NCI-H2171 (cell line): ENCODE measurements around the gene HIBADH.

Experiments
- DNase-seq: peaks from one replicate; lab custom pipeline; 2025; lab: John Stamatoyannopoulos, UW

HIBADH gene

DNA sequence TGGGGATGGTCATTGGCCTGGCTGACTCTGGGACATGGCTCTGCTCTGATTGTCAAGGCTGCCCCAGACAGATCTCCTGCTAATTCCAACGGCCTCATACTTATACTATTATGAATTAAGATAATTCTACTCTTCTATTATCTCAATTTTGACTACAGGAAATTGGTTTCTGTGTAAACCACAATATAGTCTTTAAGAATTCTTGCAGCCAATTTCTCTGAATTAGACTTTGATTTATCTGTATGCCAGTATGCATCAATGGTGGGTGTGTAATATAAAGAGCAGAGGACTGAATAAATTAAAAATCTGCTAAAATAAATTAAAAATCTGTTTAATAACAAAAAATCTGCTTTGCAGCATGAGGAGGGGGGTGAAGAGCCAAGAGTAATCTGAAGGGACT, 27.0 kb downstream of the HIBADH start:
- no peak for DNase-seq

DNA sequence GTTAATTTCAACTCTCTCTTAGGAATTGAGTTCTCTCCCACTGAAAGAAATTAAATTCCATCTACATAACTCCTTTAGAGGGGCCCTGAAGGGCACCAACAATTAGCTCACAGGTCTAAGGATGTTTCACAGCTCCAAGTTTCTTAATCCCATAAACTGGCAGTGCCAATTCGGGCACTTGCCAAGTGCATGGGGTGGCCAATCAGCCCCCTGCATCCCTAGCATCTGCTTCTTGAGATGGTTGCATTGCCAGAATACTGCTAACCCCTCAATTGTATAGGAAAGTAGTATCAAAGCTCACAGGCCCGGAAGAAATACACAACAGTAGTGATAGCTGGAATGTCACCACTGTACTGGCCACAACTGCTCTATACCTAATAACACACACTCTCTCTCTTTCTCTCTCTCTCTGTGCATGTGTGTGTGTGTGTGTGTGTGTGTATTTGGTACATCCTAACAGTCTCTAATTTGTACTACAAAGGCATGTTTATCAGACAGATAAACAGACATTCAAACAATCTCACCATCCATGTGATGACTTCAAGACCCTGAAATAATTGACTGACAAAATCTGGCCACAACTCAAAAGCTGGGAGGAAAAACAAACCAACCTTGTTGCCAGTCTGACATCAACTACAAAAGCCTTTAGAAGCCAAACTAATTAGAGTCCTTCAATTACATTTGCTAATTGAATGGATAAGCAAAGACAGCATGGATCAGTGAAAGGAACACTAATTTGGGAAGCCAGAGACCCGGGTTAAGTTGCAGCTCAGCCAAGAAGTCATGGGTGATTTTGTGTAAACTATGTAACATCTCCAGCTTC, 27.8 kb downstream of the HIBADH start:
- no peak for DNase-seq

DNA sequence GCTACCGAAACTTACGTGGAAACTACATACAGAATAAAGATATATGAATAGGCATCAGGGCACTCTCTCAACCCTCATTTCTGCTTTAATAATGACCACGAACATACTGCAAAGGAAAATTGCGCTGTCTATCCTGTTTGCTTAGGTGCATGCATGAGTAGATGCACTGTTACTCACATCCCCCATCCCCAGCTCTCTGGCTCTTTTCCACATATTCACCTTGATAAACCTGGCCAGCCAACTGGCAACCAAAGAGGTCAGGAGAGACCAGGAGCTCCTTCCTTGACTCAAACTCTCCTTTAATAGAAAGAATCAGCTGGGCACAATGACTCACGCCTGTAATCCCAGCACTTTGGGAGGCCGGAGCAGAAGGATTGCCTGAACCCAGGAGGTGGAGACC, 29.6 kb downstream of the HIBADH start:
- no peak for DNase-seq

DNA sequence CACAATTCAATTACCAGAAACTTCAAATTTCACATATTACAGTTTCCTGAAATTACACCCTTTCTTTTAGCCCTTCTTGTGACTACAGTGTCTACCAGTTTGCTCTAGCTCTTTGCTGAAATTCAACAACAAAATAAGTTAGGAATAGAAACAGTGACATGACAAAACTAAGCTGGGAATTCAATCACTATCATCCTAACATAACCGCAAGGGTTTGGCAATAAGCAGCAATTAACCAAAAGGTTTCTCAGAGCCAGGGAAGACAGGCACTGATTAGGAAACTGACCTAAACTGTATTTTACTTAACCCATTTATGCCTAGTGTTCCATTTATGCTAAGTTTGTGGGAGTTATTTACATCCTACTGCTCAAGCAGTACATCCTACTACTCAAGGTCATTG, 31.3 kb downstream of the HIBADH start:
- DNase-seq, result no peak

DNA sequence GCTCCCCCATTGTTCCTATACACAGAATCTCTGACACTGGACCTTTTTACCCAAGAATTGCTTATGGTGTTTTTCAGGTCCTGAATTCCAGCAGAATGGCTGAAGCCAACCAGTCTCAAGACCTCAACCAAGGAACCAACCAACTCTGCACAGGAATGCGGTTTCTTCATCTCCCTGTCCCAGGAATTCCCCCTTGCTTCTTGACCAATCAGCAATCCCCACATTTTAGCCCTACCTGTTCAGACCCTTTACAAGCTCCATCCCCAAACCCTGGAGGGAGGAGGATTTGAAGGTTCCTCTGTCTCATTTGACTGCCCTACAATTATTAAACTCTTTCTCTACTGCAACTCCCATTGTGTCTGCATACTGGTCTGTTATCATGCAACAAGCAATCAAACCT, 35.5 kb downstream of the HIBADH start:
- no peak for DNase-seq

DNA sequence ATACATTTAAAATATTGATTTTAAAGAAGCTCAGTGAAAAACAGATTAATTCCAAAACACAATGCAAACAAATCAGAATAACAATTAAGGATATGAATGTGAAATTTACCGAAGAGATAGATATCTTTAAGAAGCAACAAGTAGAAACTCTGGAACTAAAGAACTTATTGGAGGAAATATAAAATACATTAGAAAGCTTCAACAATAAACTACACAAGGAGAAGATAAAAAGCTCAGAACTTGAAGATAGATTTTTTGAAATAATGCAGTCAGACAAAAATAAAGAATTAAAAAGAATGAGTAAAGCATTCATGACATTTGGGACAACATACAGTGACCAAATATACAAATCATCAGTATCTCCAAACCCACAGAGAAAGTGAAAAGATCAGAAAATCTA, 43.2 kb downstream of the HIBADH start:
- no peak for DNase-seq

DNA sequence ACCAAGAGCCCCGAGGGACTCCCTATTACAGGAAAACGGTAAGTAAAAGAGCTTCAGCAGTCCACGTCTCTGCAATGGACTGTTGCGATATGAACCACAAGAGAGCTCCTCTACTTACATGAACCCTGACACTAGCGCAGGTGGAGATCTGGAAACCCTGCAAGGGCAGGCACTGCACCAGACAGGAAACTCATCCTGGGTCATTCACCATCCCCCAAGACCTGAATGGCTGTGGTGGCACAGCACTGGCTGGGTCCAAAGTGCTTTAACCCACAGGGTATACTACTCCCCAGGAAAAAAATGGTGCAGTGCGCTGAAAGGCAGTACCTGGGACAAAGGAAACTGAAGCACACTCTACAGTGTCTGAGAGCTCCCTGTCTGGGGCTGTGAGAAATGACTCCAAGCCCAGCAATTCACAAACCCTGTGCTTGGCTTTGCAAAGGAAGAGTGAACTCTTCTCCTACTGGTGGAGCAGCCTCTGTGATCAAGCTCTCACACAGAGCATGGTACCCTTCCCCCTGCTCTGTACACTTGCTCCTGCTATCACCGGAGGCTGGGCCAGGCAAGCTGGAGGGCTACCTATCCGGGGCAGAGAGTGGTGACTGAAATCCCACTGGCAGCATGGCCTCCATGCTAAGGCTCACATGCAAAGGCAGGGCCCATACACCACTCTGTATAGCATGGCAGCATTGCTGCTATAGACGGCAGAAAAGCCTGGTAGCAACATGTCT, 44.9 kb downstream of the HIBADH start:
- DNase-seq, result no peak

DNA sequence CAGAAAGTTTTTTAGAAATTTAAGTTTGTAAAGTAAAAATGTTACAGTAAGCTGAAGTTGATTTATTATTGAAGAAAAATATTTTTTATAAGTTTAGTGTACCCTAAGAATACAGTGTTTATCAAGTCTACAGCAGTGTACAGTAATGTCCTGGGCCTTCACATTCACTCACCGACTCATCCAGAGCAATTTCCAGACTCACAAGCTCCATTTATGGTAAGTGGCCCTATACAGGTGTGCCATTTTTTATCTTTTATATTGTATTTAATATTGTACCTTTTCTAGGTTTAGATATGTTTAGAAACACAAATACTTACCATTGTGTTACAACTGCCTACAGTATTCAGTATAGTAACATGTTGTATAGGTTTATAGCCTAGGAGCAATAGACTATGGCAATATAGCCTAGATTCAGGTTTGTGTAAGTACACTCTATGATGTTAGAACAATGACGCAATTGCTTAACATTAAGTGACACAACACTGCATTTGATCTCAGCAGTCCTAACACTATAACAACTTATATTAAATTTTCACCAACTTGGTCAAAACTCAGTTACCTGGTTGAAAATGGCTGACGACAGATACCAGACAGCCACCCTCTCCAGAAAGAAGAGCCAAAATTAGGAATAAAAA, 45.7 kb downstream of the HIBADH start:
- DNase-seq, result no peak

DNA sequence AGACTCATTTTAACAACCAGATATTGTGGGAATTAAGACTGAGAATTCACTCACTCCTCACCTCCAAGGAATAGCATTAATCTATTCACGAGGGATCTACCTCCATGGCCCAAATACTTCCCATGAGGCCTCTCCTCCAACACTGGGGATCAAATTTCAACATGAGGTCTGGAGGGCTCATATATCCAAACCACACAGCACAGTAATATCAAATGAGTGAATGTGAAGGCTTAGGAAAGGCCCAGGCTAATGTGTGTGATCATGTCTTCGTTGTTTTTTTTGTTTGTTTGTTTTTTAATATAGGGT, 46.5 kb downstream of the HIBADH start:
- DNase-seq, result peak; percentile 7

DNA sequence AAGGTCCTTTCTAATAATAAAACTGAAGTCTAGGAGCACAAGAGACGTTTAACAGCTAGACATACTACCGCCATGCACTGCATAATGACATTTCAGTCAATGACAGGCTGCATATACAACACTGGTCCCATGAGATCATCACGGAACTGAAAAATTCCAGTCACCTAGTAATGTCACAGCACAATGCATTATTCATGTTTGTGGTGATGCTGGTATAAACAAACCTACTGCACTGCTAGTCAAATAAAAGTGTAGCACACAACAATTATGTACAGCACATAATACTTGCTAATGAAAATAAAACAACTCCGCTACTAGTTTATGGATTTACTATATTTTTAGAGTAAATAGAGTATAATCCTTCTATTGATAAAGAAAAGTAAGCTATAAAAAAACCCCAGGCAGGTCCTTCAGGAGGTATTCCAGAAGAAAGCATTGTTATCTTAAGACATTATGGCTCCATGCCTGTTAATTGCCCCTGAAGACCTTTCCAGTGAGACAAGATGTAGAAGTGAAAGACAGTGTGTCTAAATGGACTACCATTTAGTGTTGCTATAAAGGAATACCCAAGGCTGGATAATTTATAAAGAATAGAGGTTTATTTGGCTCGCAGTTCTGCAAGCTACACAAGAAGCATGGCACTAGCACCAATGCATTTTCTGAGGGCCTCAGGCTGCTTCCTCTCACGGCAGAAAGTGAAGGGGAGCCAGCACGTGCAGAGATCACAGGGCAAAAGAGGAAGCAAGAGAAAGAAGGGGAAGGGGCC, 47.1 kb downstream of the HIBADH start:
- no peak for DNase-seq

DNA sequence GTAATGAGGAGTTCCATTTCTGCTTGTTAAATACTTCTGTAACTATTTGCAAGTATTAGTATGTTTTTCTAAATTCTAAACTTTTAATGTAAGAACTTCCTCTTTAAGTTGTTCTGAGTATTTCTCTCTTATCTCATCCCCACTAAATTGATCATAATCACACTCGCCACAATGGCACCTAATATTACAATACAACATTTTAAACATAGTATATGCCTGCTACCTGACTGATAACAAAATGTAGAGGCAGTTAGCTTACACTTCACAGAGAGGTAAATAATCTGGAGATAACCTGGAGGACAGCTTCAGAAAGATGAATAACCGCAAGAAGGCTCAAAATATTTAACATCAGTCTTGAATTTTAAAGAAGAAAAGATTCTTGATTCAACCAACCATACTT, 48.6 kb downstream of the HIBADH start:
- DNase-seq, result no peak

DNA sequence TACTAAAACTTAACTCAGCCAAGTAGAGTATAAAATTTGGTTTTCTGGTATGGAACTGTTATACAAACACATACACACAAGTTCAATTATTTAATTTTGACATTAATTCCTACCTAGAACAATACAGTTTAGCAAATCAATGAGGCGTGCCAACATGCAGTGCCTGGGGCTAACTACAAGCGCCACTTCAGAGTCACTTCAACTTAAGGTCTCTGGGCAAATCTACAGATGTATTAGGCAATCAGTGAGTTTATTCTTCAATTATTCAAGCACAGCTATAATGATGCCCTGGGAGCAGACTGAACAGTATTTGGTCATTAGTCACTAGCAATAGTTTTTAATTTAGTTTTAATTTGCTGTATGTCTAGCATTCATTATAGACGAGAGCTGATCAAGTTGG, 51.6 kb downstream of the HIBADH start:
- DNase-seq, result no peak

DNA sequence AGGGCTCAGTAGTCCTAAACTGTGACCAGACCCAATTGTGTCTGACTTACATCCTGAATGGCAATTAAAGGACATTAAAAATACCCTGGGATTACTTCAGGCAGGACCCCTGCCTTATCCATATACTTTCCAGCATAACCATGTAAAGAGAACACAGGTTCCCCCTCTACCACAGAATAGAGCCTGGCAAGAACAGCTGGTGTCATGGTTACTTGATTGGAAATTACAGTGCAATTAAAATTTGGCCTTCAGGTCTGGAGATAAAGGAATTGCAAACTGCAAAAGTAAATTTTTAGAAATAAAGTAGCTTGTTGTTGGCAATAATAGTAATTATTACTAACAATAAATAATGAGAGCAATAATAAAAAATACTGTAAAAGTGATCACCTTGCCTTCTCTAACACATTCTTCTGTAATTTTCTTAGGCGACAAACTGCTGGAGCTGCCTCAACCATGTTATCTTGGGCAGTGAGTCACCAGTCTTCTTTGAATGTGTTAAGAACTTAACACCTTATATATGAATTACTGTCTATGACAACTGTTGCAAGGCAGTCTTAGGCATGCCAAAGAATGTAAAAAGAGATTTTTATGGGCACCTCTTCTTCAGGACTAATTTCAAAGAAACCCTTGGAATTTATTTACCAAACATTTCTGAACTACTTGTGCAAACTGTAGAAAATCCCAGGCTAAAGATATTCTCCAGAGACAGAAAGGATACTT, 53.7 kb downstream of the HIBADH start:
- no peak for DNase-seq

DNA sequence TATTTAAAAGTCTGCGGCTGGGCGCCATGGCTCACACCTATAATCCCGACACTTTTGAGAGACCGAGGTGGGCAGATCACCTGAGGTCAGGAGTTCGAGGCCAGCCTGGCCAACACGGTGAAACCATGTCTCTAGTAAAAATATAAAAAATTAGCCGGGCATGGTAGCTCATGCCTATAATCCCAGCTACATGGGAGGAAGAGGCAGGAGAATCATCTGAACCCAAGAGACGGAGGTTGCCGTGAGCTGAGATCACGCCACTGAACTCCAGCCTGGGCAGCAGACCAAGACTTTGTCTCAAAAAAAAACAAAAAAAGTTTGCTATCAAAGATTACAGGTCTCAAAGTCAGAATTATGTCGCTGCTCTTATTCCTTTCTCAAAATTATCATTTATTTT, 55.5 kb downstream of the HIBADH start:
- DNase-seq, result no peak

DNA sequence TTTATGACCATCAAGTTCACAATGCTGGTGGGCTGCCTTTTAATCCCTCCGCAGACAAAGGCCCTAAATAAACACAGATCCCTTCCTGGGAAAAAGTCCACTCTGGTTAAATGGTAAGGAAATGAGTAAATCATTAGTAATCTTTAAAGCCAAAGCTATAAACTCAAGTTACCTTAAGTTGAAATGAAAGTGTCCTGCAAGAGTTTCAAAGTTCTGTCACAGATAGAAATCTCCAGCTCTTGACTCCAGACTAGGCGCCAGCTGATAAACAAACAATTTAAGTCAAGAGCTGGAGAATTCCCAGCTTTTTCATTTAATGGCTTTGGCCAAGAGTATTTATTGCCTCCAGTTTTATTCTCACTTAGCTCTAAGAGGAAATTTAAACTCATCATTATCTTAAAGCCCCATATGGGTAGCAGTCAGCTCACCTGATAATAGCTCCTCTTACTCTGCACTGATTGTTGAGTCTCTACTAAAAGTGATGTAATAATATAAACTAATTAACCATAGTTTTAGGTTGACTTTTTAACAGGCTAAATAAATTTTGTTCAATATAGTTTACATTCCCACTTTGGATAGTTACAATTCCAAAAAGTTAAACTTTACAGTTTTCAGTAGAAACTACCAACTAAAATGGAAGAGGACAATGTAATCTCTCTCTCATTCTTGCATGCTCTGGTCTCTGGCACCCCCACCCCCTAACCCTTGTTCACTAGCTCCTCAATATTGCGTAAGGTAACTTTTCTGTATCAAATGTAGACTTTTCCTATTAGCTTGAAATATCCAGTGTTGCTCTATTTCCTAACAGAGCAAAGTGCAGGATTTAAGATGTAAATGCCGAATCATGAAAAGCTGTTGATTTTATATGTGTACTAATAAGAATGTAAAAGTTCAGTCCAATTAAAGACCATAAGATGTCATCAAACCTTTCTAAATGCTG, 56.1 kb downstream of the HIBADH start:
- DNase-seq, result no peak

DNA sequence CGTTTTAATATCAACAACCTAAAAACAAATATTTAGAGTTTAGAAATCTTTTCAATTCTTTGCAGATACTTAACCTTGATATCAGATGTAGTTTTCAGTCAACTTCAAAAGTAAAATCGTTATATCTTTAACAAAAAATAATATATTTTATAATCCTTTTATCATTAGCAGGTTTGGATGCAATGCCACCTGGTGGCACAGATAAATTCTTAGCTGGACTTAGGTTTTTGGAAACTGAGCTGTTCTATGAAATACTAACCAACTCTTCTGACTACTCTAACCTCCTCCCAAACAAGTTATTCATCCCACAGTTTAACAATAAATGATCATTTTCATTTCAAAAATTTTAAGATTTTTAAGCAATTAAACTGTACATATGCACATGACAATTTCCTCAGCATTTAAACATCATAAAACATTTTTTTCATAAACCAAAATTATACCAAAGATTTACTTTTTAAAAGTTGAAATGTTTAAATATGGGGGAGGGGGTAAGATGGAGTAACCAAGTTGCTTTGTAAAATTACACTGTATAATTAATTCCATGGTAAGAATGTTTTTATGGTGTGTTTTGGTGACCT, 56.9 kb downstream of the HIBADH start:
- peak; percentile 11 for DNase-seq

DNA sequence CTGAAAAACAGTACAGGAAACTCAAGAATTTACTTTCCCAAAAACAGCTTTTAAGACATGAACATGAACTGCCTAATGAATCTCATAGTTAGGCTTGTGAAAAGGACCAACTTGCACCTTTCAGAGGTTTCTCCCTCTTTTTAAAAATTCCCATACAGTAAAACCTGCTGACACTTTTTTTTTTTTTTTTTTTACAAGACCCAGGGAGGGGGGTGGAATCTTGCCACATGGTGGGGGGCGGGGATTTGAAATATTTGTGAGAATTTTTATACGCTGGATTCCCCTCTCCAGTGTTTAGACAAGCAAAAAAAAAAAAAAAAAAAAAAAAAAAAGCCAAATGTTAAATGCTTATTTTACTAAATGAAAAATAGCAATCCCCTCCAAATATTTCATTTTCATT, 57.4 kb downstream of the HIBADH start:
- no peak for DNase-seq

DNA sequence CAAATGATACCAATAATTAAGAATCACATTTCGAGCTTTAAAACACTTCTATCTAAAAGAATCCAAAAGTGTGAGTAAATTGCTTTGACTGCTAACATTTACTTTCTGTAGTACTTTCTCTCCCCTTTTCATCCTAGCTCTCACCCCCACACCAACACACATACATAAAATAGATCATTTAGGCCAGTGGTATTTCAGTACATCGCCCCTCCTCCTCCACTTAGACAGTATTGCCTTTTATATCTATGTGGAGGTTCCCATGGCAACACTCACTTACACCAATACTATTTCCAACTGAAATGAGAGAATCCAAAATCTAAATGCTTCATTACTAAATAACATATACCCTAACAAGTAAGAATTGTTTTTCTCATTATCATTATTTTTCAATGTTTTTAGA, 58.9 kb downstream of the HIBADH start:
- no peak for DNase-seq

DNA sequence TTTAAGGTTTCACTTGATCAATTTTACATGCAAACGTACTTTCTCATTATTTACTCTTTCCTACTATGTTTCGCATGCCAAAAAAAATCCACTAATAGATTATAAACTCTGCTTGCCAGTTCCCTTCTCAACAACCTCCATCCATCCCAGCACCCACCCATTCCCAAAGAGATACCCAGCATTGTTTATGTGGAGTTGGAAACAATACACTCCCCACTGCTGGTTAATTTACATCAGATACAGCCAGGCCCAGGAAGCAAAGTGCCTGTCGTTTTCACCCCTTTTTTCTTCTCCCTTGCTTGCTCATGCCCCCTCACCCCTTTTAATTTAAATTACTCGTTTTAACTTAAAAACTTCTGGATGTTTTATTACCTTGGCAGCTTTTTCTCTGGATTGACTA, 59.9 kb downstream of the HIBADH start:
- DNase-seq, result no peak

DNA sequence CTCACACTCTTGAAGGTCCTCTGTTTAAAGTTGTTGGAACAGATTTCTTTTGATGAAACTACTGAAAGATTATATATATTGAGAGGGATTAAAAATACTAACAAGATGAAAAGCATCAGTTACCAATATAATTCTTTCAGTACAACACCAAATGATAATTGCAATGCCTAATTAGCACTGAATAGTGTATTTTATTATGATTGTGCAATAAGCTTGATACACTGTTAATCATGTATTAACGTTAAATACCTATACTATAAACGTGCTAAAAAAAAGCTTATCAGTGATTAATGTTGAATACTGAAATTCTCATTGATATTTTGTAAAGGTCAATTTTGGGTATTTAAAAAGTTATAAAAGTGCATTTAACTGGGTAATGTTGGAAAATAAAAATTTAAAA, 61.5 kb downstream of the HIBADH start:
- DNase-seq, result no peak
